Mesothelial cell of epicardium (in vitro differentiated cells): ENCODE measurements around the gene SLC25A47. TPM values are rescaled to one million over a fixed set of nuclear protein-coding genes. Genes with fewer than 3 reads are reported as not detected.

ENCODE experiments used
- DNase-seq, 2 experiments: peaks; one replicate each; pipeline ENCODE4 v3.0.0; 2021; ENCODE audit warnings: low spot score in 2 of 2; ENCODE audit not compliant: unreplicated experiment in 2 of 2
- H3K27ac Mint-ChIP-seq: 2 replicates; pipeline ENCODE4 v1.8.0; 2021; ENCODE audit warnings: mixed read lengths
- H3K27me3 Mint-ChIP-seq: 2 replicates; pipeline ENCODE4 v1.8.0; 2021; ENCODE audit warnings: low read depth, mixed read lengths
- H3K36me3 Mint-ChIP-seq: 2 replicates; pipeline ENCODE4 v1.8.0; 2021; ENCODE audit warnings: mixed read lengths
- H3K4me1 Mint-ChIP-seq: 2 replicates; pipeline ENCODE4 v1.8.0; 2021; ENCODE audit warnings: mixed read lengths
- H3K4me3 Mint-ChIP-seq: 2 replicates; pipeline ENCODE4 v1.8.0; 2021; ENCODE audit warnings: mild to moderate bottlenecking, moderate library complexity, mixed read lengths
- H3K9me3 Mint-ChIP-seq: 2 replicates; pipeline ENCODE4 v1.8.0; 2021; ENCODE audit warnings: mixed read lengths
- CTCF ChIP-seq: fragments of 200-600 bp; sonication (generic); IDR thresholded peaks from one replicate; pipeline ENCODE4 v1.5.0; 2021; ENCODE audit warnings: antibody characterized with exemption; ENCODE audit not compliant: unreplicated experiment
- total RNA-seq: library from RNA; stranded (reverse); gene quantifications from 3 replicates; pipeline ENCODE4 v1.2.1, GENCODE V29; 2021

Gene SLC25A47
- total RNA-seq, 1 donor from 2014 or later = not detected

- TF ChIP-seq CTCF = peak; percentile 30
- Mint-ChIP-seq H3K36me3 (peaks cover 1% of the 10 kb centered on the region), H3K4me1 (peaks cover 20% of the 10 kb centered on the region), H3K9me3 (no peaks in the 10 kb centered on the region), H3K4me3 (no peak overlapping the region), H3K27ac (no peak overlapping the region), H3K27me3 (no peaks in the 10 kb centered on the region)
- no peak for DNase-seq
Observed at GRCh38 chr14:100303179-100303578, 20.0 kb upstream of the SLC25A47 start.

GRCh38 chr14:100303925-100304324 is 19.2 kb upstream of the SLC25A47 start:
- peaks cover 23% of the 10 kb centered on the region for H3K4me1 Mint-ChIP-seq
- H3K27ac Mint-ChIP-seq = no peak overlapping the region
- no peaks in the 10 kb centered on the region for H3K27me3 Mint-ChIP-seq
- peaks cover 1% of the 10 kb centered on the region for H3K36me3 Mint-ChIP-seq
- H3K9me3 Mint-ChIP-seq = no peaks in the 10 kb centered on the region
- no peak overlapping the region for H3K4me3 Mint-ChIP-seq
- no peak for TF ChIP-seq CTCF
- DNase-seq = no peak

GRCh38 chr14:100304825-100305323 is 18.3 kb upstream of the SLC25A47 start:
- H3K4me3 Mint-ChIP-seq = peak overlapping the region; percentile 77
- peaks cover 1% of the 10 kb centered on the region for H3K36me3 Mint-ChIP-seq
- H3K27ac Mint-ChIP-seq = peak overlapping the region; percentile 82
- peak in 1 of 2 experiments; percentile 55 for DNase-seq
- no peaks in the 10 kb centered on the region for H3K9me3 Mint-ChIP-seq
- no peak for TF ChIP-seq CTCF
- H3K27me3 Mint-ChIP-seq = no peaks in the 10 kb centered on the region
- H3K4me1 Mint-ChIP-seq = peaks cover 23% of the 10 kb centered on the region

- Mint-ChIP-seq H3K4me3 (peak overlapping the region; percentile 77), H3K36me3 (peaks cover 1% of the 10 kb centered on the region), H3K27me3 (no peaks in the 10 kb centered on the region), H3K4me1 (peaks cover 23% of the 10 kb centered on the region), H3K27ac (peak overlapping the region; percentile 82), H3K9me3 (no peaks in the 10 kb centered on the region)
- TF ChIP-seq CTCF = no peak
- DNase-seq = peak in 1 of 2 experiments; percentile 50
Observed at GRCh38 chr14:100305324-100306100, 17.6 kb upstream of the SLC25A47 start.

- peak; percentile 81 to 83 for DNase-seq
- Mint-ChIP-seq H3K4me3 (peak within 1 kb of the TSS; percentile 89), H3K27ac (peak within 1 kb of the TSS; percentile 82), H3K27me3 (no peaks in the 10 kb centered on the region), H3K9me3 (no peaks in the 10 kb centered on the region), H3K36me3 (peaks cover 1% of the 10 kb centered on the region), H3K4me1 (peaks cover 23% of the 10 kb centered on the region)
- TF ChIP-seq CTCF = no peak
Observed at GRCh38 chr14:100306101-100306997, 16.8 kb upstream of the SLC25A47 start, which contains the start of gene SLC25A29. Gene SLC25A29, minus strand, starts transcription at chr14:100306444. Its CDS starts 212 bp downstream, at chr14:100306232.
